GM18526 (cell line): Measurements from ENCODE around the gene UNC80.

Source experiments
- POLR2A ChIP-seq: IDR thresholded peaks from 3 replicates; pipeline ENCODE4 v1.6.1; 2011; ENCODE audit not compliant: insufficient read length; ENCODE audit errors: extremely low read depth

The UNC80 gene

DNA sequence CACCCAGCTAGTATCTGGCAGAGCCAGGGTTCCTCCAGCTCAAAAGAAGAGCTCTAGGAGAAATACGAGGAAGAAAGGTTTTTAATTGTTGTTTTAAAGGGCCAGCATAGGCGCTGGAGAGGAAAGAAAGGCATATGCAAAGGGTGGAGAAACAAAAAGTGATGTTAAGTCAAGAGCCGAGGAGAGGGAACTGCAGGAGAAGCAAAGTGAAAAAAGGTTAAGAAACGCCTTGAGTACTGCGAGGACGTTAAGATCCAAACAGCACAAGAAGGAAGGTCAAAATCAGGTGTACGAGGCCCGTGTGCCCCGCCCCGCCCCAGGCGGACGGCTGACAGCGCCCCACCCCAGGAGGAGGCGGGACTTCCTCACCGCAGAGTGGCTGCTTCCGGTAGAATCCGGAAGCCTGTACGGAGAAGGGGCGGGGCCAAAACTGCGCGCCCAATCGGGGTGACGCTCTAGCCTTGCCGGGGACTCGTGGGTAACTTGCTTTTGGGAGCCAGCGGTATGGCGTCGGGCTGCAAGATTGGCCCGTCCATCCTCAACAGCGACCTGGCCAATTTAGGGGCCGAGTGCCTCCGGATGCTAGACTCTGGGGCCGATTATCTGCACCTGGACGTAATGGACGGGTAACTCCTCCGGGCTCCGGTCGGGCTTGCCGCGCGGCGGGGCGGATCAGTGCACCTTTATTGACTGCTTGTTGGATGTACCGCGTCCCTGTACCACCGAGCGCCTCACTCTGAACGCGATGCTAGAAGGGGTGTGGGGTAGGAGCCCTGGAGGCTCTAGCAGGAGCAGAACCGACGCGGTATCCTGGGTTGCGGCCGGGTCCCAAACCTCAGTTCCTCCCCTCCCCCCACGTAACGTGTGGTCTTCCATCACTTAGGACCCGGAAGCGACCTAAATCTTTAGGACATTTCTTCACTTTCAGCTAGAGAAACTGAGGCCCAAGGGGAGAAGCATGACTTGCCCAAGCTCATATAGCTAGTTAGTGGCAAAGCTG is 230.8 kb downstream of the UNC80 start, which contains the start of gene RPE:
Gene RPE (plus strand): TSS at position 481 of the 1,000 bp plus-strand sequence. CDS start 24 bp downstream, at position 505.
- peak; percentile 66 for TF ChIP-seq POLR2A

DNA sequence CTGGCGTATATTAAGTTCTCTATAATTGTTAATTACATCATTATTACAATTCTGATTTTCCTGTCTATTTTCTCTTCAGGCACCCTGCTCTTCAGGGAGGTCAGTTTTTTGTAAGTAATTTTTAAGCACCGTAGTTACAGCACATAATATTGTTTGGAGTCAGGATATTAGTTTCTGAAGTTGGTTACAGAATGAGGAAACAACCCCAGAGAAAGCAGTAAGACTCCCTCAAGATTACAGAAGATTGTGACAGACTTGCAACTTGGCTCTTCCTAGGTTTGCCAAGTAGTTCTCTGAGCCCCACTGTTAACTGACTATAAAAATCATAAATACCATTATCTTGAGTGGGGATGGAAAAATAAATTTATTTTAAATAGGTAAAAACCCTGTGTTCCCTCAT is 231.7 kb downstream of the UNC80 start:
- TF ChIP-seq POLR2A: no peak

- TF ChIP-seq POLR2A: no peak
Measured at GRCh38 chr2:210004881-210005280, 233.2 kb downstream of the UNC80 start.

DNA sequence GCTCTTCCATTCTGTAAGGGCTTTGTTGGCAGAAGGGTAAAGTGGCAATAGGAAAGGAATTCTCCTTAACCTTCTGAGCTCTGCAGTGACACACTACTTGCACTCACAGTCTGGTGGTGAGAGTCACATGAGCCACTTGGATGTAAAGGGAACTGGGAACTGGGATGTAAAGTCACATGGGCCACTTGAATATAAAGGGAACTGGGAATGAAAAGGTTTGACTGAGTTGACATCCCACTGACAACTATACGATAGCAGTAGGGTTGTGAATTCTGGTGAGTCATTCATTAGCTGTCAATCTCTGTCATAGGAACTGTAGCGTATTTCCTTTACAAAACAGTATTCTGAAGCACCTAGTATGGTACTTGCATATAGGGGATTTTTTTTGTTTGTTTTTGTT is 236.3 kb downstream of the UNC80 start:
- no peak for TF ChIP-seq POLR2A

GRCh38 chr2:210009126-210009525 is 237.5 kb downstream of the UNC80 start:
- TF ChIP-seq POLR2A: no peak

DNA sequence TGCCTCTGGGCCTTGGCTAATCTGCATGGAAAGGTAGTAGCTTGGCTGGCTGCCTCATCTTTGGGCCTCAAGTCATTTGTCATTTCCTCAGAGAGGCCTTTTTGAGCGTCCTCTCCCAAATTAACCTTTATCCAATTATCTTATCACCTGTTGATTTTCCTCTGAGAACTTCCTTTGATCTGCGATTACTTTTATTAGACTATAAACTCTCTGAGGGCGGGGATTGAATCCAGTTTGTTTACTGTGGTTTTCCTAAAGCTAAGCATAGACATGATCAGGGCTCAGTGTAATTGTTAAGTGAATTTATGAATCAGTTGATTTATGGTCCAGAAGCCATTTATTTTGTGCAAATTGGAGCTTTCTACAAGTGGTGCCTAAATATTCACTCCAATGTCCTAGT is 238.3 kb downstream of the UNC80 start:
- no peak for TF ChIP-seq POLR2A

- TF ChIP-seq POLR2A: no peak
Measured at GRCh38 chr2:210020138-210020537, 248.5 kb downstream of the UNC80 start.

DNA sequence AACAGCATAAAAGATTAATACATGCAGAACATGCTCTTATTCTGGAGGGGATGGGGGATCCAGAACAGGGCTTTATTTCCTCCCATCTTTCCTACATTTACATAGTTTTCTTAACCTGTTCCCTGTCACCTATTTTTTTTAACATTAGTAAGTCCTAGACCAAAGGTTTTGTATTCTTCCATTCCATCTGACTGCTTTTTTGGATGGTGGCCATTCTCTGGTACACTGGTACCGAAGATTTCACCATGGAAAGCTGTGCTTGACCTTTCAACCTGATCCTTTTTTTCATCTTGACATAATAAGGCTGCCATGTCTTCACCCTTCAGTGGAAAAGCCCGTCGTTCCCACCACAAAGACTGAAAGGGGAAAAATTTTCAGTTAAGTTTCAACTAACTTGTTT is 251.2 kb downstream of the UNC80 start:
- no peak for TF ChIP-seq POLR2A

GRCh38 chr2:210027608-210028007 is 256.0 kb downstream of the UNC80 start:
- TF ChIP-seq POLR2A: no peak

DNA sequence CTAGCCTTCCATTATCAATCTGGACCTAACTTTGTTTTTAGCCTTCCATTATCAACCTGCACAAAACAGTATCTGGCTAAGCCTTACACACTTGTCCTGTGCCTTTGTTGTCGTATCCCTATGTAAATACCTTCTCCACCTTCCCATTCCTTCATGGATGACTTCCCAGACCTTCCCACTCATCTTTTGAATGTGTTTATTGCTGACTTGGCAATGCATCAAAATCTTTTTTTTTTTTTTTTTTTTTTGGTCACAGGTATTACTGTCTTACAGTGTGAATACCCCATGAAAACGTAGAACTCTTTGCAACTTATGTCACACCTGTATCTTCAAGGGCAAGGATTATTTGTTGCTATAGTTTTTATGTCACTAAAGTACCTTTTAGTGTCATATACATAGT is 256.5 kb downstream of the UNC80 start:
- TF ChIP-seq POLR2A: no peak

GRCh38 chr2:210034087-210034683 is 262.6 kb downstream of the UNC80 start:
- TF ChIP-seq POLR2A: no peak

DNA sequence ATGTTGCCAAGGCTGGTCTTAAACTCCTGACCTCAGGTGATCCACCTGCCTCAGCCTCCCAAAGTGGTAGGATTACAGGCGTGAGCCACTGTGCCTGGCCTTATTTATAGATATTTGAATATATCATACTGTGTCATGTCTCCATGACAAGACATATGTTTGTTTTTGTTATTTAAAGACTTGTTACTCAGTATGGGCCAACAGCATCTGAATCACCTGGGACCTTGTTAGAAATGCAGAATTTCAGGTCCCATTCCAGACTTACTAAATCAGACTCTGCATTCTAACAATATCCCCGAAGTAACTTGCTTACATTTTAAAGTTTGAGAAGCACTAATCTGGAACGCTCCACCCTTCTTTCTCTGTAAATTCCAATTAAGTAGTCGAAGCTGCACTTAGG is 264.0 kb downstream of the UNC80 start:
- no peak for TF ChIP-seq POLR2A

DNA sequence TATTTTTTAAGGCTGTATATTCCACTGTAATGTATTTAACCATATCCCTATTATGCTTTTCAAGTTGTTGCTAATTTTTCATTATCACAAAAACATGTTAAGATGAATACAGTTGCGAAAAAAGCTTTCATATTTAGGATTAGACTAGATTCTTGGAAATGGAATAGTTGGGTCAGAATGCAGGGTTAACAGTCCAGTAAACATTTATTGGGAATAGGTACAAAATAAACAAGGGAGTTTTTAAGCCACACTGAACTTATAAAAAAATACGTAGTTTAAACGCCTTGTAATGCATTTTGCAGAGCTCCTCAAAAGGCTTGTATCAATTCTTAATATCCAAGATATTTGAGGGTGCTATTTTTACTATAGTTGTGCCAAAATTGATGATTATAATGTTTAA is 266.4 kb downstream of the UNC80 start:
- no peak for TF ChIP-seq POLR2A

DNA sequence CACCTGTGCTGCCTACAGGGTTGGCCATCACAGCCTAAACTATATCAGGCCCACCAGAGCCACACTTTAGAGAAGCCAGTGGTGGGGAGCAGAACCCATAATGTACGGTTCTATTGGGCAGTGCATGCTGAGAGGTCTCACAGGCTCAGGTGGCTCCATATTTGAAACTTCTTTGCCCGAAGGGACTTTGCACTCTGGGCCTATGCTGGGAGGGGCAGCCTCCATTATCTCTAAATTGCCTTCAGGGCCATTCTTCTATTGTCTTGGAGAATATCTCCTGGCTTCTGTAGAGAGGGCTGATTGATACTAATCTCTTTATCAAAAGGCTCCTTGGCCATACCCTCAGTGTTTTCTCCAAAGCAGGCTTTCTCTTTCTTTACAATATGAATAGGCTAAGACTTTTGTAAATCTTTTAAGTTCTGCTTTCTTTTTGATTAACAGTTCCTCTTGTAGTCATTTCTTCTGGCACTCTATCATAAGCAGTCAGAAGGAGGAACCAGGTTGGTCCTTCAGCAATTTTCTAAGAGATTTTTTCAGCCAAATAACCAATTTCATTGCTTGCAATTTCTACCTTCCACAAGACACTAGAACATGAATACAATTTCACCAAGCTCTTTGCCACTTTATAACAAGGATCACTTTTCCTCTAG is 275.3 kb downstream of the UNC80 start:
- TF ChIP-seq POLR2A: no peak
